Activated T-helper 17 cell treated with anti-CD3 and anti-CD28 coated beads, Interleukin-2, amount 50 U/mL, for 72 hours (primary cell): ENCODE measurements around the gene SLCO2A1. TPM values are rescaled to one million over a fixed set of nuclear protein-coding genes. Genes with fewer than 3 reads are reported as not detected.

Experiments used
- ATAC-seq: fragments of 150-1000 bp; cut with Tn5 transposase; replicated peaks from 2 replicates; pipeline ENCODE4 v1.10.0; 2021; ENCODE audit warnings: mild to moderate bottlenecking, moderate library complexity
- H3K27ac Mint-ChIP-seq: one replicate; pipeline ENCODE4 v1.8.0; 2022; ENCODE audit warnings: mixed read lengths
- H3K27me3 Mint-ChIP-seq: one replicate; pipeline ENCODE4 v1.8.0; 2022; ENCODE audit warnings: mixed read lengths
- H3K36me3 Mint-ChIP-seq: one replicate; pipeline ENCODE4 v1.8.0; 2022; ENCODE audit warnings: low read depth, mild to moderate bottlenecking, mixed read lengths
- H3K4me1 Mint-ChIP-seq: one replicate; pipeline ENCODE4 v1.8.0; 2022; ENCODE audit warnings: mixed read lengths
- H3K4me3 Mint-ChIP-seq: one replicate; pipeline ENCODE4 v1.8.0; 2022; ENCODE audit warnings: mild to moderate bottlenecking, mixed read lengths
- H3K9me3 Mint-ChIP-seq: one replicate; pipeline ENCODE4 v1.8.0; 2022; ENCODE audit warnings: mixed read lengths
- total RNA-seq, 2 donors: library from RNA; stranded (reverse); gene quantifications; one replicate each; pipeline ENCODE4 v1.2.3, GENCODE V29; 2022

The SLCO2A1 gene
- total RNA-seq, 2 donors from 2014 or later: not detected

DNA sequence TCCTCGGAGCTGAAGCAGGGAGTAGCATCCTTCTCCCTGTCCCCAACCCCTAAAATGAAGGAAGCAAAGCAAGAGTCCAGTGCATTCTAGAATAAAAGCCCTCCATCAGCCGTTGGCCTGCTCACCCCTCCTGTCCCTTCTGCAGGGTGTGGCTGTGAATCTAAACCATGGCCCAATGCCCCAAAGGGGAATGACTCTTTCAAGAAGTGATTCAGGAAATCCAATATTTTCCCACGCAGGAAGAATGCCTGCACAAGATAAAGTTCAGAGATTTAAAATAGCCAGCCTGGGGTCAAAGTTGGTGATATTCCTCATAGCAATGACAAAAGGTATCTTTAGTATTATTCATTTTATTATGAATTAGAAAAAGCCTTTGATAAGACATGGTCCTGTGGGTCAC lies 38.5 kb downstream of the SLCO2A1 start:
- Mint-ChIP-seq H3K27ac (no peak overlapping the region), H3K9me3 (no peaks in the 10 kb centered on the region), H3K4me3 (no peak overlapping the region), H3K4me1 (no peaks in the 10 kb centered on the region), H3K27me3 (peaks cover 31% of the 10 kb centered on the region), H3K36me3 (no peaks in the 10 kb centered on the region)
- ATAC-seq: no peak

DNA sequence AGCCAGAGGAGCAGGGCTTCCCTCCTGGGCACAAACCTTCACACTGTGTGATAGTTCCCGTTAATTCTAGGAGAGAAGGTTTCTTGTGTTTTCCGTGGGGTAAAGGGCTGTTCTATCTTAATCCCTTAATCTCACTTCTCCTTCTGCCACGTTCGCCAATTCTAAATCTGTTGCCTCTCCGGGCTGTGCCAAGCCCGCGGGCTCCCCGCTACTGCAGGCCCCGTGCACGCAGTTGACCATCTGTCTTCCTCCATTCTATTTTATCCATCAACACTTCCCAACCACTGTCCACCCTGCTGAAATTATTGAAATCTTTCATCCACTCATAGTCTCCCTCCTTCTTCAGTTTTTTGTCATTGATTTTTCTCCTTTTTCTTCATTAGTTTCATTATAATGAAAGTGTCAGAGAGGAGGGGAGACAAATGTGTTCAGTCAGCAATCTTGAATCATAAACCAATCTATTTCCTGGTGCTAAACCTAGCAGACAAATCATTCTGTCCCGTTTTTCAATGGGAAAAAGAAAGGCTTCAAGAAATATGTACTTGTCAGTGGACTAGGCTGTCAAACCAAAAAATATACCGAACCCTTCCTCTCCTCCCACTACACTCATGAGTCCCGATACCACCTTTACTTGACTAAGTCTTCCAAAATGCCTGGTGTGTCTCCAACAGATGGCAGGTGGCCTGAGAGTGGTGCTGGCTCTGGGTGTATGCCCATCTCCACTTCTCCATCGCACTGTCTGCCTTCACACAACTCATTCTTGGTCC lies 39.6 kb downstream of the SLCO2A1 start:
- Mint-ChIP-seq H3K4me1 (no peaks in the 10 kb centered on the region), H3K27me3 (peaks cover 38% of the 10 kb centered on the region), H3K27ac (no peak overlapping the region), H3K9me3 (no peaks in the 10 kb centered on the region), H3K4me3 (no peak overlapping the region), H3K36me3 (no peaks in the 10 kb centered on the region)
- ATAC-seq: no peak

DNA sequence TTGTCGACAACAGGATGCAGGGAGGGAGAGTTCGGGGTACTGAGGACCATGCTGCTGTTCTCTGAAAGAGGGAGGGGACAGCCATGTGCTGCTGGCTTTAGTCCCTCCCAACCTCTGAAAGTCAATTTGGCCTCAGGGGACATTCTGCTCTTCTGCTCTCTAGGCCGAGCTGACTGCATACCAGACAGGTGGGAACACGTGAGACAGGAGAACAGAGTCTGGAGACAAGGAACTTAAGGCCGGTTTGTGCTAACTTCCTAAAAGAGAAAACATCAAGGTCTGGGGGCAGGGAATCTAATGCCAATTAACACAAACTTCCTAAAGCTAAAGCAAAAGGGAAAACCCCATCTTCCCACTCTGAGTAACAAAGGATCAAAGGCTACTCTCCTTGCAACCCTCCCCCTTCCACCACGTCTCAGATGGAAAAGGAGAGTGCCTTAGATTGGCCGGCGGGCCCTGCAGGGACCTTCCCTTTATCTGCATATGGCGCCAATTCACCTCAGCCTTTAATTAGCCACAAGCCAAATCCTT lies 41.0 kb downstream of the SLCO2A1 start:
- peaks cover 35% of the 10 kb centered on the region for H3K27me3 Mint-ChIP-seq
- no peak for ATAC-seq

GRCh38 chr3:133987948-133988484 lies 41.7 kb downstream of the SLCO2A1 start:
- H3K27ac Mint-ChIP-seq: no peak overlapping the region
- no peaks in the 10 kb centered on the region for H3K9me3 Mint-ChIP-seq
- no peaks in the 10 kb centered on the region for H3K4me1 Mint-ChIP-seq
- H3K36me3 Mint-ChIP-seq: no peaks in the 10 kb centered on the region
- no peak for ATAC-seq
- no peak overlapping the region for H3K4me3 Mint-ChIP-seq
- peaks cover 36% of the 10 kb centered on the region for H3K27me3 Mint-ChIP-seq

More for the DNA sequence above, 41.0 kb downstream of the SLCO2A1 start:
- no peak overlapping the region for H3K27ac Mint-ChIP-seq
- H3K36me3 Mint-ChIP-seq: no peaks in the 10 kb centered on the region
- H3K4me3 Mint-ChIP-seq: no peak overlapping the region
- H3K9me3 Mint-ChIP-seq: no peaks in the 10 kb centered on the region
- no peaks in the 10 kb centered on the region for H3K4me1 Mint-ChIP-seq

DNA sequence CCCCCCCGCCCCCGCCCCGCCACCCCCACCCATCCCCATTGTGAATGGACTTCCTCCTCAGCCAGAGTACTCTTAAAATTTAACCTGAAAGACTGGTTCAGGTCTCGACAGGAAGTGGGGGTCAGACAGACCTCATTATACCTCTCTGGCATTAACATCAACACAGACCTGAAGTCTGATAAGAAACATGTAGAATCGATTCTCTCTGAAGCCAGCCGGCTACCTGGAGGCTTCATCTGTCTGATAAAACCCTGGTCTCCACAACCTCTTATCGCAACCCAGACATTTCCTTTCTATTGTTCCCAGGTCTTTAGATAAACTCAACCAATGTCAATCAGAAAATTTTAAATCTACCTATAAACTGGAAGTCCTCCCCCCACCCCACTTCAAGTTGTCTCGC lies 42.6 kb downstream of the SLCO2A1 start:
- peaks cover 45% of the 10 kb centered on the region for H3K27me3 Mint-ChIP-seq
- no peak for ATAC-seq
- no peaks in the 10 kb centered on the region for H3K9me3 Mint-ChIP-seq

GRCh38 chr3:133986311-133986710 lies 43.4 kb downstream of the SLCO2A1 start:
- Mint-ChIP-seq H3K36me3 (no peaks in the 10 kb centered on the region), H3K27ac (no peak overlapping the region), H3K9me3 (no peaks in the 10 kb centered on the region), H3K27me3 (peaks cover 47% of the 10 kb centered on the region), H3K4me3 (no peak overlapping the region), H3K4me1 (no peaks in the 10 kb centered on the region)
- ATAC-seq: no peak

More for the DNA sequence above, 42.6 kb downstream of the SLCO2A1 start:
- H3K36me3 Mint-ChIP-seq: no peaks in the 10 kb centered on the region
- H3K4me1 Mint-ChIP-seq: no peaks in the 10 kb centered on the region
- H3K27ac Mint-ChIP-seq: no peak overlapping the region
- no peak overlapping the region for H3K4me3 Mint-ChIP-seq

GRCh38 chr3:133984975-133985374 lies 44.8 kb downstream of the SLCO2A1 start:
- peaks cover 41% of the 10 kb centered on the region for H3K27me3 Mint-ChIP-seq
- no peak for ATAC-seq
- no peak overlapping the region for H3K27ac Mint-ChIP-seq
- H3K4me1 Mint-ChIP-seq: no peaks in the 10 kb centered on the region
- no peaks in the 10 kb centered on the region for H3K9me3 Mint-ChIP-seq
- H3K4me3 Mint-ChIP-seq: no peak overlapping the region
- H3K36me3 Mint-ChIP-seq: no peaks in the 10 kb centered on the region

DNA sequence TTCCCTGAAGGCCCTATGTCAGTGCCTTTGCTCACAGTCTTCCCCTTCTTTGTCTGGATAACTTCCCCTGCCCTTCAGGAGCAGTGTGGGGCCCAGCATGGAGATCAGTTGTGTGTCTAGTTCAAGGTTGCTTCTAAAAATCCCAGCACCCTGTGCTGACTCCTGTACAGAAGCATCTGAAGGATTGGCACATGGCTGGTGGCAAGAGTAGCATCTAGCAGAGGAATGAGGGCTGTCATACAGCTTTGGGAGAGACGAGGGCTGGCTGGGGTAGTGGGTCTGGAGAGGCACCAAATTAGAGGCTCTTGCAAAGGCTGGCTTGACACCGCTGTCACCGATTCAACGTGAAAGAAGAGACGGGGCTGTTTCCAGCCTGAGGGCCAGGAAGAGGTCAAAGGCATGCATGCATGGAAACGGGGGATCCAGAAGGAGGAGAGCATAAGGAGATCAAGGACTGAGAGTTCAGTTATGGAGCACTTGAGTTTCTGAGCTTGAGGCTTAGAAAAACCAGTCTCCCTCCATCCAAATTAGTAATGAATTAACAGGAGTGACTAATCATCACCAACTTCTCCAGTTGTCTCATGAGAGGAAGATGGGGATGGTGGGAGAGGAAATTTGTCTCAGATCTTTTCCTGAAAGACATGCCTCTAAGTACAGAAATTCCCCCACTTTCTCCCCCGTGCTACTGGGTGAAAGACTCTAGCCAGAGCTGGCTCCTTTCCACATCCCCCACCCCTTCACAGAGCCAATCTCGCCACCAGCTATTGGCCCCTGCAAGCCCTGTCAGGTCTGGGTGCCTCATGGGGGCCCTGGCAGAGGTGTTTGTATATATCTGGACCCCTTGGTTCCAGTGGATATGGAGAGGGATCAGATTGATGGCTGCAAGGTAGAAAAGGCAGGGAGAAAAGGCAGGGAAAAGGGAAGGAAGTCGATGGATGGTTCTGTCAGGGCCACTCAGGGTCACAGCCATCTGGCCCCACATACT lies 45.9 kb downstream of the SLCO2A1 start:
- no peaks in the 10 kb centered on the region for H3K9me3 Mint-ChIP-seq
- H3K27ac Mint-ChIP-seq: no peak overlapping the region
- ATAC-seq: no peak
- peaks cover 40% of the 10 kb centered on the region for H3K27me3 Mint-ChIP-seq
- no peak overlapping the region for H3K4me3 Mint-ChIP-seq
- no peaks in the 10 kb centered on the region for H3K4me1 Mint-ChIP-seq
- no peaks in the 10 kb centered on the region for H3K36me3 Mint-ChIP-seq

DNA sequence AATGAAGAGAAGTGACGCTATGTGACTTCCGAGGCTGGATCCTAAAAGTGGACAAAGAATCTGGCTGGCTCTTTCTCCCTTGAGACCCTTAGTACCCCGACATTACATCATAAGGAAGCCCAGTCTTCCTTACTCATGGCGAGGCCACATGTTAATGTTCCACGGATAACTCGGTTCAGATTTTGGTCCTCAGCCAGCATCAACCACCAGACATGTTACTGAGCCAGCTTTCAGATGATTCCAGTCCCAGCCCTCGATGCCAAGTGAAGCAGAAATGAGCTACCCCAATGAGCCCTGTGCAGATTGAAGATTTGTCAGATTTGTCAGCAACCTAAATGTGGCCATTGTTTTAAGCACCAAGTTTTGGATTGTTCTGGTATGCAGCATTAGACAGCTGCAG lies 46.6 kb downstream of the SLCO2A1 start:
- no peak overlapping the region for H3K4me3 Mint-ChIP-seq
- no peak overlapping the region for H3K27ac Mint-ChIP-seq
- H3K36me3 Mint-ChIP-seq: no peaks in the 10 kb centered on the region
- no peaks in the 10 kb centered on the region for H3K9me3 Mint-ChIP-seq
- peaks cover 36% of the 10 kb centered on the region for H3K27me3 Mint-ChIP-seq
- ATAC-seq: no peak
- H3K4me1 Mint-ChIP-seq: no peaks in the 10 kb centered on the region

- no peaks in the 10 kb centered on the region for H3K9me3 Mint-ChIP-seq
- H3K27me3 Mint-ChIP-seq: peaks cover 22% of the 10 kb centered on the region
- no peaks in the 10 kb centered on the region for H3K4me1 Mint-ChIP-seq
- no peak overlapping the region for H3K4me3 Mint-ChIP-seq
- no peak for ATAC-seq
- H3K36me3 Mint-ChIP-seq: no peaks in the 10 kb centered on the region
- no peak overlapping the region for H3K27ac Mint-ChIP-seq
These were observed 49.2 kb downstream of the SLCO2A1 start for GRCh38 chr3:133980550-133980949.

GRCh38 chr3:133980035-133980434 lies 49.7 kb downstream of the SLCO2A1 start:
- H3K4me3 Mint-ChIP-seq: no peak overlapping the region
- ATAC-seq: no peak
- H3K9me3 Mint-ChIP-seq: no peaks in the 10 kb centered on the region
- no peak overlapping the region for H3K27ac Mint-ChIP-seq
- H3K27me3 Mint-ChIP-seq: peaks cover 20% of the 10 kb centered on the region
- no peaks in the 10 kb centered on the region for H3K36me3 Mint-ChIP-seq
- no peaks in the 10 kb centered on the region for H3K4me1 Mint-ChIP-seq

- Mint-ChIP-seq H3K27ac (no peak overlapping the region), H3K36me3 (no peaks in the 10 kb centered on the region), H3K4me1 (no peaks in the 10 kb centered on the region), H3K27me3 (peaks cover 20% of the 10 kb centered on the region), H3K4me3 (no peak overlapping the region), H3K9me3 (no peaks in the 10 kb centered on the region)
- ATAC-seq: peak; percentile 18
These were observed 50.2 kb downstream of the SLCO2A1 start for GRCh38 chr3:133979553-133979952.

GRCh38 chr3:133977568-133977967 lies 52.2 kb downstream of the SLCO2A1 start:
- no peak for ATAC-seq
- no peaks in the 10 kb centered on the region for H3K36me3 Mint-ChIP-seq
- no peak overlapping the region for H3K27ac Mint-ChIP-seq
- H3K4me3 Mint-ChIP-seq: no peak overlapping the region
- H3K4me1 Mint-ChIP-seq: no peaks in the 10 kb centered on the region
- no peaks in the 10 kb centered on the region for H3K9me3 Mint-ChIP-seq
- peaks cover 11% of the 10 kb centered on the region for H3K27me3 Mint-ChIP-seq

GRCh38 chr3:133973249-133973980 lies 56.3 kb downstream of the SLCO2A1 start:
- H3K27ac Mint-ChIP-seq: no peak overlapping the region
- H3K4me1 Mint-ChIP-seq: no peaks in the 10 kb centered on the region
- H3K4me3 Mint-ChIP-seq: no peak overlapping the region
- H3K27me3 Mint-ChIP-seq: peaks cover 7% of the 10 kb centered on the region
- H3K9me3 Mint-ChIP-seq: no peaks in the 10 kb centered on the region
- no peak for ATAC-seq
- no peaks in the 10 kb centered on the region for H3K36me3 Mint-ChIP-seq
